ENCODE results near the gene FNBP1L. TPM values are rescaled to one million over a fixed set of nuclear protein-coding genes. Genes with fewer than 3 reads are reported as not detected.

The FNBP1L gene
- total and polyA plus RNA-seq, 10 of the 15 experiments (the other 5 are each of a cell fraction or from before 2014, with no cell fraction given) = 0.02 to 0.12 (median 0.07) TPM; not detected in 4

DNA sequence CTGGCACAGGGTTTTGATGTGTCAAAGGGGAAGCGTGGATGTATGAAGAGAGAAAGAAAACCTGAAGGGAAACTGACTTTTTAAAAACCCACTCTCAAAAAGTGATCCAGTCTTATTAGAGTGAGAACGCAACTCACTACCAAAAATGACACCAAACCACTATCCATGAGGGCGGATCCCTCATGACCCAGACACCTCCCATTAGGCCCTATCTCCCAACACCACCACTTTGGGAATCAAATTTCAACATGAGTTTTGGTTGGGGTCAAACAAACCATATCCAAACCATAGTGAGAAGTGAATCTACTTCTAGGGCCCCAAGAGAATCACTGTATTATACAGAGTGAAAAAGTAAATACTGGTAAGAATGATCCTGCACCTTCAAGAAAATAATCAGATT is 53.5 kb downstream of the FNBP1L start:
- Histone ChIP-seq H2AFZ (ENCODE audit: control insufficient read depth, low read depth, low read length) (no peak overlapping the region), H3K27ac (ENCODE audit: control insufficient read depth, insufficient read depth) (no peak overlapping the region), H3K9me3 (replicated peaks; ENCODE audit: control insufficient read depth, insufficient read depth, low read length) (no peaks in the 10 kb centered on the region), H4K20me1 (ENCODE audit: control insufficient read depth, insufficient read depth) (no peaks in the 10 kb centered on the region), H3K4me1 (ENCODE audit: control insufficient read depth, insufficient read depth, low read length) (no peaks in the 10 kb centered on the region), H3K36me3 (ENCODE audit: control insufficient read depth in 2 of 2, insufficient read depth in 2 of 2, low read length in 1 of 2) (no peaks in the 10 kb centered on the region), H3K27me3 (replicated peaks in 1 of 2; ENCODE audit: control insufficient read depth in 2 of 2, insufficient read depth in 2 of 2, low read length in 1 of 2) (no peaks in the 10 kb centered on the region; a peak in 1 of 4 replicates), H3K79me2 (ENCODE audit: control insufficient read depth, insufficient read depth, low read length) (no peaks in the 10 kb centered on the region), H3K4me2 (ENCODE audit: control insufficient read depth, insufficient read depth) (no peak overlapping the region), H3K9ac (ENCODE audit: control insufficient read depth, insufficient read depth, low read length) (no peak overlapping the region), H3K4me3 (no peak overlapping the region)
- TF ChIP-seq YBX1 (IDR thresholded peaks at IDR 0.05) = no peak
- no peak for TF ChIP-seq IKZF2 (IDR thresholded peaks at IDR 0.05)
- no peak for TF ChIP-seq IRF4 (IDR thresholded peaks at IDR 0.05; ENCODE audit: low read depth, low read length)
- TF ChIP-seq CREM (IDR thresholded peaks at IDR 0.05; ENCODE audit: low read depth) = no peak
- TF ChIP-seq, protein P1, sequence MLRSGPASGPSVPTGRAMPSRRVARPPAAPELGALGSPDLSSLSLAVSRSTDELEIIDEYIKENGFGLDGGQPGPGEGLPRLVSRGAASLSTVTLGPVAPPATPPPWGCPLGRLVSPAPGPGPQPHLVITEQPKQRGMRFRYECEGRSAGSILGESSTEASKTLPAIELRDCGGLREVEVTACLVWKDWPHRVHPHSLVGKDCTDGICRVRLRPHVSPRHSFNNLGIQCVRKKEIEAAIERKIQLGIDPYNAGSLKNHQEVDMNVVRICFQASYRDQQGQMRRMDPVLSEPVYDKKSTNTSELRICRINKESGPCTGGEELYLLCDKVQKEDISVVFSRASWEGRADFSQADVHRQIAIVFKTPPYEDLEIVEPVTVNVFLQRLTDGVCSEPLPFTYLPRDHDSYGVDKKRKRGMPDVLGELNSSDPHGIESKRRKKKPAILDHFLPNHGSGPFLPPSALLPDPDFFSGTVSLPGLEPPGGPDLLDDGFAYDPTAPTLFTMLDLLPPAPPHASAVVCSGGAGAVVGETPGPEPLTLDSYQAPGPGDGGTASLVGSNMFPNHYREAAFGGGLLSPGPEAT (IDR thresholded peaks at IDR 0.05; ENCODE audit: low read depth) = no peak
- TF ChIP-seq, protein P2, sequence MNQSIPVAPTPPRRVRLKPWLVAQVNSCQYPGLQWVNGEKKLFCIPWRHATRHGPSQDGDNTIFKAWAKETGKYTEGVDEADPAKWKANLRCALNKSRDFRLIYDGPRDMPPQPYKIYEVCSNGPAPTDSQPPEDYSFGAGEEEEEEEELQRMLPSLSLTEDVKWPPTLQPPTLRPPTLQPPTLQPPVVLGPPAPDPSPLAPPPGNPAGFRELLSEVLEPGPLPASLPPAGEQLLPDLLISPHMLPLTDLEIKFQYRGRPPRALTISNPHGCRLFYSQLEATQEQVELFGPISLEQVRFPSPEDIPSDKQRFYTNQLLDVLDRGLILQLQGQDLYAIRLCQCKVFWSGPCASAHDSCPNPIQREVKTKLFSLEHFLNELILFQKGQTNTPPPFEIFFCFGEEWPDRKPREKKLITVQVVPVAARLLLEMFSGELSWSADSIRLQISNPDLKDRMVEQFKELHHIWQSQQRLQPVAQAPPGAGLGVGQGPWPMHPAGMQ (IDR thresholded peaks at IDR 0.05; ENCODE audit: borderline replicate concordance) = no peak
- no peak for TF ChIP-seq CHD4 (IDR thresholded peaks at IDR 0.05)
- no peak for TF ChIP-seq FOXM1 (IDR thresholded peaks at IDR 0.05; ENCODE audit: low read depth, low read length)
- TF ChIP-seq, protein P3, sequence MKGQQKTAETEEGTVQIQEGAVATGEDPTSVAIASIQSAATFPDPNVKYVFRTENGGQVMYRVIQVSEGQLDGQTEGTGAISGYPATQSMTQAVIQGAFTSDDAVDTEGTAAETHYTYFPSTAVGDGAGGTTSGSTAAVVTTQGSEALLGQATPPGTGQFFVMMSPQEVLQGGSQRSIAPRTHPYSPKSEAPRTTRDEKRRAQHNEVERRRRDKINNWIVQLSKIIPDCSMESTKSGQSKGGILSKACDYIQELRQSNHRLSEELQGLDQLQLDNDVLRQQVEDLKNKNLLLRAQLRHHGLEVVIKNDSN (IDR thresholded peaks at IDR 0.05; ENCODE audit: borderline replicate concordance, extremely low read length, insufficient read depth, low read depth, low read length) = no peak
- TF ChIP-seq, protein P4, sequence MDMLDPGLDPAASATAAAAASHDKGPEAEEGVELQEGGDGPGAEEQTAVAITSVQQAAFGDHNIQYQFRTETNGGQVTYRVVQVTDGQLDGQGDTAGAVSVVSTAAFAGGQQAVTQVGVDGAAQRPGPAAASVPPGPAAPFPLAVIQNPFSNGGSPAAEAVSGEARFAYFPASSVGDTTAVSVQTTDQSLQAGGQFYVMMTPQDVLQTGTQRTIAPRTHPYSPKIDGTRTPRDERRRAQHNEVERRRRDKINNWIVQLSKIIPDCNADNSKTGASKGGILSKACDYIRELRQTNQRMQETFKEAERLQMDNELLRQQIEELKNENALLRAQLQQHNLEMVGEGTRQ (IDR thresholded peaks at IDR 0.05; ENCODE audit: borderline replicate concordance, low read depth, low read length) = no peak
- ChIA-PET SMC1A (ENCODE audit: uncharacterized antibody, unreplicated experiment) (no interaction called here), POLR2A (no interaction called here), RAD21 (ENCODE audit: unreplicated experiment) (no interaction called here), CTCF (no interaction called here)
- 41% methylated on average over 3 of the region's 3 CpGs for WGBS (ENCODE audit: insufficient coverage, insufficient replicate concordance, low lambda C conversion rate, missing lambda C conversion rate)
- no peak for FAIRE-seq
- in situ Hi-C loops (cut with MboI) = no loop called here
- no TSS peak for BruUV-seq (replicated peaks)
- intact Hi-C loops (cut with micrococcal nuclease; ENCODE audit: unreplicated experiment) = no loop called here
- ATAC-seq = no peak
- DNase-seq (ENCODE audit: low read depth, low spot score) = no peak

Data from GM12878 (cell line).